ENCODE results near the gene P2RX1.

GRCh38 chr17:3957735-3958599, 41.7 kb upstream of the P2RX1 start:
- TF ChIP-seq, protein P1, sequence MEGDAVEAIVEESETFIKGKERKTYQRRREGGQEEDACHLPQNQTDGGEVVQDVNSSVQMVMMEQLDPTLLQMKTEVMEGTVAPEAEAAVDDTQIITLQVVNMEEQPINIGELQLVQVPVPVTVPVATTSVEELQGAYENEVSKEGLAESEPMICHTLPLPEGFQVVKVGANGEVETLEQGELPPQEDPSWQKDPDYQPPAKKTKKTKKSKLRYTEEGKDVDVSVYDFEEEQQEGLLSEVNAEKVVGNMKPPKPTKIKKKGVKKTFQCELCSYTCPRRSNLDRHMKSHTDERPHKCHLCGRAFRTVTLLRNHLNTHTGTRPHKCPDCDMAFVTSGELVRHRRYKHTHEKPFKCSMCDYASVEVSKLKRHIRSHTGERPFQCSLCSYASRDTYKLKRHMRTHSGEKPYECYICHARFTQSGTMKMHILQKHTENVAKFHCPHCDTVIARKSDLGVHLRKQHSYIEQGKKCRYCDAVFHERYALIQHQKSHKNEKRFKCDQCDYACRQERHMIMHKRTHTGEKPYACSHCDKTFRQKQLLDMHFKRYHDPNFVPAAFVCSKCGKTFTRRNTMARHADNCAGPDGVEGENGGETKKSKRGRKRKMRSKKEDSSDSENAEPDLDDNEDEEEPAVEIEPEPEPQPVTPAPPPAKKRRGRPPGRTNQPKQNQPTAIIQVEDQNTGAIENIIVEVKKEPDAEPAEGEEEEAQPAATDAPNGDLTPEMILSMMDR (IDR thresholded peaks at IDR 0.05), result no peak
- no peak for TF ChIP-seq EZH2 (IDR thresholded peaks at IDR 0.05; ENCODE audit: borderline replicate concordance, insufficient read depth, low read depth, low read length, poor library complexity, severe bottlenecking)
